Heart left ventricle (tissue), 13 donors: Measurements from ENCODE around the gene CFAP46.

Experiments used
- CTCF ChIP-seq, 12 donors: fragments of 200-600 bp; sonication (generic) in 4 of 12; IDR thresholded peaks; one replicate each; pipeline versions ENCODE4 v1.5.0 to v1.8.0; 2018 to 2022; ENCODE audit warnings: antibody characterized with exemption in 12 of 12, mild to moderate bottlenecking in 5 of 12
- POLR2A ChIP-seq, 2 donors: fragments of 450-650 bp; IDR thresholded peaks; one replicate each; pipeline ENCODE4 v1.6.1; 2017; ENCODE audit warnings: antibody characterized with exemption in 2 of 2, mild to moderate bottlenecking in 2 of 2, moderate library complexity in 2 of 2
- donor health status: ischemic (EF 13 %, LVEDD 7.1; RV severe dilation, severe dysfunction).
- donor health status: DM: no; HTN: yes; CAD: no.
- donor health status: DM: no; HTN: no; CAD: no.
- donor health status: ischemic (EF 25% LVEDD 6.9; RV normal size, moderate dysfunction).
- donor health status: ischemic (EF 25% LVEDD 5.7; RV mildly dilated, moderate dysfunction).
- donor health status: ischemic (EF 35%, LVEDD 5.7; RV mildly dilated, moderate dysfunction).
- donor health status: nonischemic (EF 11% LVEDD 7.7; RV severe dilation, severe dysfunction).
- donor health status: DM: yes; HTN: yes; CAD: no.
- donor health status: PGD.
- donor health status: ischemic (EF 29% LVEDD 5.4; RV normal size, mild dysfunction).
- donor health status: nonischemic (EF 23%, LVEDD 6.1; RV moderate dilation, normal function).

GRCh38 chr10:132957981-132958882, 15.9 kb upstream of the CFAP46 start:
- TF ChIP-seq CTCF (IDR thresholded peaks at IDR 0.05): no peak
- TF ChIP-seq POLR2A (IDR thresholded peaks at IDR 0.05): no peak
